ENCODE results near the gene SRSF9. TPM values are rescaled to one million over a fixed set of nuclear protein-coding genes. Genes with fewer than 3 reads are reported as not detected.

SRSF9 gene
- total and polyA plus RNA-seq, 2 of the 13 experiments (the other 11 are each of a cell fraction or from before 2014, with no cell fraction given), result 125 to 144 TPM

DNA sequence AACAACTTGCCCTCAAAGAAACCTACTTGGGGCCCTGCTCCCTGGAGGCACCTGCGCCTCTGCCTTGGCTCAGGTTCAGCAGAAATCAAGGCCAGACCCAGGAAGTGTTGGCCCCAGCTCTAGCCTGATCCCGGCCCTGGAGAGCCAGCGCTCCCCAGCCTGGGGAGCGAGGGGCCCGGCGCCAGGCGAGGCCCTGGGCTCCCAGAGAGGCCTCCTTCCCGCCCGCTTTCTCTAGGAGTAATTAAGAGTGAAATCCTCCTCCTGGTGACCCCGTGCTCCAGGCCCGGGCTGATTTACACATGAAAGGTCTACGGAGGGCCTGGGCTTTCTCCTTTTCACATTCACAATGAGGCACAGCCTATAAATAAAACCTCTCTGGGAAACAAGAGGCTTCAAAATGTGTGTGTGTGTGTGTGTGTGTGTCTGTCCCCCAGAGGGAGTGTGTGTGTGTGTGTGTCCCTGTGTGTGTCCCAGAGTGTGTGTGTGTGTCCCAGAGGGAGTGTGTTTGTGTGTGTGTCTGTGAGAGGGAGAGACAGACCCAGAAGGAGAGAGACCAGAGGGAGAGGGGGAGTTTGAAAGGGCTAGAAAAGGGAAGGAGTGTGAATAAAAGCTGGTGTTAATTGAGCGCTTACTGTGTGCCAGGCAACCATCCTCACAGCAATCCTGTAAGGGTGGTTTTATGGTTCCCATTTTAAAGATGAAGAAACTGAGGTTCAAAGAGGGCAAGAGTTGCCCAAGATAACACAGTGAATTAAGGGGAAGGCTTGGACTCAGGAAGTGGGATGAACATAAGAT is 55.5 kb downstream of the SRSF9 start:
- Histone ChIP-seq H3K9me3 (ENCODE audit: low read length) (no peaks in the 10 kb centered on the region), H3K79me2 (ENCODE audit: insufficient read depth, low read length) (no peaks in the 10 kb centered on the region), H4K20me1 (ENCODE audit: insufficient read depth, low read length) (no peaks in the 10 kb centered on the region), H3K27me3 (ENCODE audit: control insufficient read depth in 1 of 2, insufficient read depth in 2 of 2, low read length in 2 of 2) (no peaks in the 10 kb centered on the region; a peak in 1 of 5 replicates), H3K4me3 (replicated peaks in 1 of 3; ENCODE audit: insufficient read depth in 1 of 3, low read depth in 2 of 3, low read length in 3 of 3) (peak overlapping the region in 1 of 3 experiments; percentile 28; a peak in 2 of 6 replicates), H3K36me3 (replicated peaks in 1 of 2; ENCODE audit: control insufficient read depth in 1 of 2, insufficient read depth in 2 of 2, low read length in 2 of 2) (no peaks in the 10 kb centered on the region), H3K9ac (ENCODE audit: insufficient read depth, low read depth, low read length) (peak overlapping the region; percentile 39; the same call in 1 of the 2 replicates), H3K4me1 (ENCODE audit: insufficient read depth, low read length) (peaks cover 13% of the 10 kb centered on the region), H3K4me2 (ENCODE audit: low read depth, low read length) (peak overlapping the region; percentile 63), H3K27ac (ENCODE audit: extremely low read length, insufficient read depth, low read length) (no peak overlapping the region), H2AFZ (ENCODE audit: low read length) (peak overlapping the region; percentile 60)
- FAIRE-seq, result no peak
- DNase-seq (ENCODE audit: low spot score), result no peak
- CTCF ChIA-PET (ENCODE audit: low intra/inter-chr PET ratio, low total read pairs), result no interaction called here
- 8% methylated on average over 12 of the region's 13 CpGs for WGBS (ENCODE audit: low lambda C conversion rate)
- no TSS peak for BruUV-seq (replicated peaks)
- peak; percentile 94 for ATAC-seq
- POLR2A ChIA-PET, result interaction anchor here (0.7 kb wide), 1 partner anchor 31 kb away, joined by 3 read pairs; no protein-coding TSS in a partner anchor
- intact Hi-C loops (cut with micrococcal nuclease; ENCODE audit: unreplicated experiment) (no loop called here), in situ Hi-C loops (cut with HindIII; ENCODE audit: extremely low pct_ligation_motif_present, low pct_unique_long_range_greater_than_20kb) (no loop called here)
- TF ChIP-seq ELF3 (CRISPR knock-in tag; IDR thresholded peaks at IDR 0.05) (peak; percentile 17; the same call in 1 of the 2 replicates), KAT8 (CRISPR knock-in tag; IDR thresholded peaks at IDR 0.05) (0 out of 2 replicates have a peak, but pooled peaks have one; percentile 28), ZNF687 (CRISPR knock-in tag; IDR thresholded peaks at IDR 0.05) (peak; percentile 58), GABPA (IDR thresholded peaks at IDR 0.05; ENCODE audit: low read depth, low read length) (no peak), GABPA (CRISPR knock-in tag; IDR thresholded peaks at IDR 0.05; ENCODE audit: low read depth) (no peak), FOXK2 (IDR thresholded peaks at IDR 0.05) (no peak), ZNF629 (CRISPR knock-in tag; conservative IDR thresholded peaks at IDR 0.05) (peak; percentile 77), PATZ1 (CRISPR knock-in tag; IDR thresholded peaks at IDR 0.05) (0 out of 2 replicates have a peak, but pooled peaks have one; percentile 23), BHLHE40 (IDR thresholded peaks at IDR 0.05; ENCODE audit: low read length) (no peak), UBTF (CRISPR knock-in tag; IDR thresholded peaks at IDR 0.05) (peak; percentile 58; the same call in 1 of the 2 replicates), ZNF891 (CRISPR knock-in tag; IDR thresholded peaks at IDR 0.05) (no peak), TP53 (CRISPR knock-in tag; conservative IDR thresholded peaks at IDR 0.05) (no peak), NR1H2 (CRISPR knock-in tag; IDR thresholded peaks at IDR 0.05; ENCODE audit: borderline replicate concordance, low read depth) (no peak)

Data from HepG2 (cell line).